ENCODE data around the gene UNC5C. TPM values are rescaled to one million over a fixed set of nuclear protein-coding genes. Genes with fewer than 3 reads are reported as not detected.

The UNC5C gene
- total and polyA plus RNA-seq, 8 donors, result 0.13 to 14.3 (median 2.0) TPM

DNA sequence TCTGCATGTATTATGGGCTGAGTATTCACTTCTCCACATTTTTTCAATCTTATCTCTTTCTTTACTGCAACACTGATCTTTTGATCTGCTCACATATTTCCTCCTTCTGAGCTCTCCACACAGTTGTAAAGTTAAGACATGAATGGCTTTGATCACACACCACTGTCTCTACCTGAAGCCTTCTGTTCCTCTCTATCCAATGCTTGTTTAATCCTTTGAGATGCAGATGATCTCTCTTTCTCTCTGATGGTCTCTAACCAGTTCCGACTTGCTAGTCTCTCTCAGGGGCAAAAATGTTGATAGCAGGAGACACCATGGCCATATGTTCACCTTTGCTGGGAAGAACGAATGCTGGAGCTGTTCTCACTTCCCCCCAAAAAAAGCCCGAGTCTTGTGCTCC is 162.4 kb downstream of the UNC5C start:
- Histone ChIP-seq H3K36me3 (no peaks in the 10 kb centered on the region), H3K4me3 (no peak overlapping the region), H3K27ac (no peak overlapping the region), H3K27me3 (no peaks in the 10 kb centered on the region), H3K9me3 (no peaks in the 10 kb centered on the region), H3K4me1 (no peaks in the 10 kb centered on the region)
- intact Hi-C loops (cut with DNase I; ENCODE audit: low total_unique reads), result no loop called here
- WGBS, 5 donors, result 72 to 81% (median 78%) methylated on average over 3 of the region's 3 CpGs
- no peak for DNase-seq
- TF ChIP-seq POLR2A (IDR thresholded peaks at IDR 0.05) (no peak), EP300 (IDR thresholded peaks at IDR 0.05) (no peak), POLR2AphosphoS5 (IDR thresholded peaks at IDR 0.05) (no peak)
- TF ChIP-seq, protein P1, sequence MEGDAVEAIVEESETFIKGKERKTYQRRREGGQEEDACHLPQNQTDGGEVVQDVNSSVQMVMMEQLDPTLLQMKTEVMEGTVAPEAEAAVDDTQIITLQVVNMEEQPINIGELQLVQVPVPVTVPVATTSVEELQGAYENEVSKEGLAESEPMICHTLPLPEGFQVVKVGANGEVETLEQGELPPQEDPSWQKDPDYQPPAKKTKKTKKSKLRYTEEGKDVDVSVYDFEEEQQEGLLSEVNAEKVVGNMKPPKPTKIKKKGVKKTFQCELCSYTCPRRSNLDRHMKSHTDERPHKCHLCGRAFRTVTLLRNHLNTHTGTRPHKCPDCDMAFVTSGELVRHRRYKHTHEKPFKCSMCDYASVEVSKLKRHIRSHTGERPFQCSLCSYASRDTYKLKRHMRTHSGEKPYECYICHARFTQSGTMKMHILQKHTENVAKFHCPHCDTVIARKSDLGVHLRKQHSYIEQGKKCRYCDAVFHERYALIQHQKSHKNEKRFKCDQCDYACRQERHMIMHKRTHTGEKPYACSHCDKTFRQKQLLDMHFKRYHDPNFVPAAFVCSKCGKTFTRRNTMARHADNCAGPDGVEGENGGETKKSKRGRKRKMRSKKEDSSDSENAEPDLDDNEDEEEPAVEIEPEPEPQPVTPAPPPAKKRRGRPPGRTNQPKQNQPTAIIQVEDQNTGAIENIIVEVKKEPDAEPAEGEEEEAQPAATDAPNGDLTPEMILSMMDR (IDR thresholded peaks at IDR 0.05), result no peak

DNA sequence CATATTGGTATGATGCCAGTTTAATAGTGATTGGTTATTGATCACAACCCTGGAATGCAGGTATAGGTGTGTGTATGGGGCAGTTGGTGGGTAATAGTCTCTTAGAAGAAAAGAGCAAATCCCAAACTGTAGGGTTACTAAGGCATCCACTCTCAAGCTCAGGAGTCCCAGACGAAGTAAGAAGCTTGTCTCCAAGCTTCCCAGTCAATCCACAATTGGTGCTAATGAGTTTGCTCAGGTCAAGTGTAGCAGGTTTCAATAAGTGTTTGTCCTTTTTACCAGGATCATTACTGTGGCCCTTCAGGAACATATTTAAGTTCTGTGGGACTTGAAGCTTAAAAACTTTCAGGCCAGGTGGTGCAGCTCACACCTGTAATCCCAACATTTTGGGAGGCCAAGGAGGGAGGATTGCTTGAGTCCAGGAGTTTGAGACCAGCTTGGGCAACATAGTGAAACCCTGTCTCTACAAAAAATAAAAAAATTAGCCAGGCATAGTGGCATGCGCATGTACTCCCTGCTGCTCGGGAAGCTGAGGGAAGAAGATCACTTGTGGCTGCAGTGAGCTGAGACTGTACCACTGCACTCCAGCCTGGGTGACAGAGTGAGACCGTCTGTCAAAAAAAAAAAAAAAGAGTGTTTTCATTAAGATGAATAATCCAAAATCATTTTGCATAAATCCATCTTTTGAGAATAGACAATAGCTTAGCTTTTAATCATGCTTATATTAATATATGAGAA is 166.8 kb downstream of the UNC5C start:
- Histone ChIP-seq H3K36me3 (no peaks in the 10 kb centered on the region), H3K4me1 (no peaks in the 10 kb centered on the region), H3K27ac (no peak overlapping the region), H3K4me3 (no peak overlapping the region), H3K9me3 (no peaks in the 10 kb centered on the region), H3K27me3 (no peaks in the 10 kb centered on the region)
- intact Hi-C loops (cut with DNase I; ENCODE audit: low total_unique reads), result no loop called here
- 80 to 88% (median 81%) methylated on average over 4 of the region's 4 CpGs for WGBS, 5 donors
- no peak for TF ChIP-seq POLR2AphosphoS5 (IDR thresholded peaks at IDR 0.05)
- TF ChIP-seq POLR2A (IDR thresholded peaks at IDR 0.05), result no peak
- TF ChIP-seq, protein P1 (IDR thresholded peaks at IDR 0.05), result no peak
- TF ChIP-seq EP300 (IDR thresholded peaks at IDR 0.05), result no peak
- no peak for DNase-seq

DNA sequence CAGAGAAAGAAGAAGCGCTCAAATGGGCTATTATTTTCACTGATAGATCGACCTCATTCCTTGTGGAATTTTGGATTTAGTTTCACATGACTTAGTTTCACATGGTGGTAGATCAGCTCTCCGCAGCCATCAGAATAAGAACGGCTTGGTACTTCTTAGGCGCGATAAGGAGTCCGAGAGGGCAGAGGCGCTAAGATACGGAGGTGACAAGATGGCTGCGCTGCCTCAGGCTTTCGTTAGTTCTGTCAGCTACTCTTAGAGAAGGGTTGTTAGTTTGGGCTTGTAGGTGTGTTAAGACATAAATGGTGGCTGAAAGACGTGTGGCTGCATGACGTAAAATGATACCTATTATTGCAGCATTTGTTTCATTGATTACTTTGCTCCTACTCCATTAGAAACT is 169.1 kb downstream of the UNC5C start:
- no peak overlapping the region for H3K4me3 ChIP-seq
- no peaks in the 10 kb centered on the region for H3K4me1 ChIP-seq
- H3K27ac ChIP-seq, result no peak overlapping the region
- H3K9me3 ChIP-seq, result no peaks in the 10 kb centered on the region
- H3K27me3 ChIP-seq, result no peaks in the 10 kb centered on the region
- TF ChIP-seq EP300 (IDR thresholded peaks at IDR 0.05) (no peak), POLR2A (IDR thresholded peaks at IDR 0.05) (no peak), POLR2AphosphoS5 (IDR thresholded peaks at IDR 0.05) (no peak)
- TF ChIP-seq, protein P1 (IDR thresholded peaks at IDR 0.05), result no peak
- DNase-seq, result no peak
- WGBS, 5 donors, result 91 to 93% (median 93%) methylated on average over 13 of the region's 13 CpGs
- no peaks in the 10 kb centered on the region for H3K36me3 ChIP-seq
- intact Hi-C loops (cut with DNase I; ENCODE audit: low total_unique reads), result no loop called here

DNA sequence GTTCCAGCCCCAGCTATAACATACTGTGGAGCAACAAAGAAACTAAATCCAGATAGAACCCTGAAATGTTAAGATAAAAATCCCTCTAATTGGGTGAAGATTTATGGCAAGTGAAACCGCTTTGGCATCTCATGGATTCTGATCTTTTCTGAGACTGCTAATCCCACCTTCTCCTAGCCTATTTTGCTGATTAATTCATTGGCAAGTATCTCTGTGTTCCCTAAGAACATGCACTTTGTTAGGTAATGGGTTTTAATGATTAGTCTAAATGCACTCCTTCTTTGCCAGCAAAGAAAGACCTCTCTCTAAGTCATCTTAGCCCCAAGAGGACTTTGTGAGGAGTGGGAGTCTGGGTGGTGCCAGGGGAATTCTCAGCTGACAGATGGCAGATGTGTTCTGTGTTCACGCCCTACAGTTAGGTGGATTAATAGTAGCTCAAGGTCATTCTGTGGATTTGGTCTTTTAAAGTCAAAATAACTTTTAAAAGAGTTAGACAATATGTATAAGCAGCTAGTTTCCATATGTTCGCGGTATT is 171.3 kb downstream of the UNC5C start:
- intact Hi-C loops (cut with DNase I; ENCODE audit: low total_unique reads), result no loop called here
- DNase-seq, result no peak
- WGBS, 5 donors, result 89 to 96% (median 92%) methylated on average over 4 of the region's 4 CpGs
- no peaks in the 10 kb centered on the region for H3K36me3 ChIP-seq
- H3K4me3 ChIP-seq, result no peak overlapping the region
- H3K9me3 ChIP-seq, result no peaks in the 10 kb centered on the region
- TF ChIP-seq, protein P1 (IDR thresholded peaks at IDR 0.05), result no peak
- TF ChIP-seq POLR2A (IDR thresholded peaks at IDR 0.05), result no peak
- no peak for TF ChIP-seq EP300 (IDR thresholded peaks at IDR 0.05)
- TF ChIP-seq POLR2AphosphoS5 (IDR thresholded peaks at IDR 0.05), result no peak
- H3K27ac ChIP-seq, result no peak overlapping the region
- no peaks in the 10 kb centered on the region for H3K27me3 ChIP-seq
- H3K4me1 ChIP-seq, result no peaks in the 10 kb centered on the region
